ENCODE data around the gene PCDHGC3. TPM values are rescaled to one million over a fixed set of nuclear protein-coding genes. Genes with fewer than 3 reads are reported as not detected.

The PCDHGC3 gene
- total RNA-seq, 1 experiment from 2014 or later: 1.2 TPM

- TF ChIP-seq EZH2 (IDR thresholded peaks at IDR 0.05) (no peak), FOSL1 (IDR thresholded peaks at IDR 0.05; ENCODE audit: low read depth) (no peak)
Measured at GRCh38 chr5:141491323-141492167, 15.8 kb downstream of the PCDHGC3 start (continued).

DNA sequence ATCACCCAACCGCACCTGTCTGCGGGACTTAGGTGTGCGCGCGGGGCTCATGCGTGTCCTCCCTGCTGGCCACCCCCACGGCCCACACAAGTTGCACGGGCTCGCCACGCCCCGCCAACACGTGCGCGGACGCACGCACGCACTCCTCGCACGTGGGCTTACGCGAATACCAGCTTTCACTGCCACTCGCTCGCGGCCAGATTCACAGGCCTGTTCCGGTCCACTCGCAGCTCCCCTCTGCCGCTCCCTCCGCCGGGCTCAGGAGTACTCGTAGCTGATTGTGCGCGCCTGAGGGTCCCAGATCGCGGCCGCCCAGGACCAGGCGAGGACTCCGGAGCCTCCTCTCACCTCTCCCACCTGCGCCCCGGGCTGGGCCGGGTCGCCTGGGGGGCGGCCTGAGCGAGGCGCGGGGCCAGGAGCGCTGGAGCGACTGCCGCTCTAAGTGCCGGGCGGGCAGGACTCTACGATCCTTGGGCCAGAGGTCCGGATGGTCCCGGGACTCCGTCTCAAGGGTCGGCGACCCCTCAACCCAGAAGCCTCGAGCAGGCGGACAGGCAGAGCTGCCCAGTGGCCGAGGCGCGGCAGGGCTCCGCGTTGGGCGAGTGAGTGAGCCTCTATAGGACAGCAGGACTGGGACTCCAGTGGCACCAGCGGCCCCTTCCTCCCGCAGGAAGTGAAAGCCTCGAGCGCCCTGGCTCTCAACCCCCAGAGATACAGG is 16.6 kb downstream of the PCDHGC3 start:
- Histone ChIP-seq H3K9me2 (ENCODE audit: insufficient read depth) (no peaks in the 10 kb centered on the region), H3K4me3 (replicated peaks in 1 of 2; ENCODE audit: low read depth in 1 of 2, low read length in 2 of 2) (no peak overlapping the region), H4K20me1 (ENCODE audit: insufficient read depth) (no peaks in the 10 kb centered on the region), H3K27me3 (ENCODE audit: insufficient read depth, low read length) (no peaks in the 10 kb centered on the region), H3K4me1 (ENCODE audit: control insufficient read depth in 1 of 2, insufficient read depth in 2 of 2, low read length in 2 of 2) (no peaks in the 10 kb centered on the region), H3K36me3 (ENCODE audit: control insufficient read depth in 1 of 2, insufficient read depth in 2 of 2, low read length in 2 of 2) (no peaks in the 10 kb centered on the region), H3K79me2 (ENCODE audit: insufficient read depth, low read length) (no peaks in the 10 kb centered on the region), H3K9ac (ENCODE audit: low read length) (no peak overlapping the region), H3K27ac (ENCODE audit: low read depth, low read length) (no peak overlapping the region), H3K4me2 (ENCODE audit: low read length) (no peak overlapping the region), H2AFZ (ENCODE audit: low read depth, low read length, poor library complexity, severe bottlenecking) (no peak overlapping the region), H3K9me3 (ENCODE audit: control insufficient read depth in 1 of 2, insufficient read depth in 1 of 2, low read depth in 1 of 2, low read length in 2 of 2) (no peaks in the 10 kb centered on the region)
- no peak for DNase-seq (ENCODE audit: low read depth, low spot score)
- no peak for TF ChIP-seq EGR1 (IDR thresholded peaks at IDR 0.05; ENCODE audit: low read depth)
- TF ChIP-seq FOSL1 (IDR thresholded peaks at IDR 0.05; ENCODE audit: low read depth): no peak
- TF ChIP-seq POLR2A (IDR thresholded peaks at IDR 0.05; ENCODE audit: borderline replicate concordance, extremely low read depth, insufficient read depth, insufficient read length): no peak
- TF ChIP-seq, protein P1, sequence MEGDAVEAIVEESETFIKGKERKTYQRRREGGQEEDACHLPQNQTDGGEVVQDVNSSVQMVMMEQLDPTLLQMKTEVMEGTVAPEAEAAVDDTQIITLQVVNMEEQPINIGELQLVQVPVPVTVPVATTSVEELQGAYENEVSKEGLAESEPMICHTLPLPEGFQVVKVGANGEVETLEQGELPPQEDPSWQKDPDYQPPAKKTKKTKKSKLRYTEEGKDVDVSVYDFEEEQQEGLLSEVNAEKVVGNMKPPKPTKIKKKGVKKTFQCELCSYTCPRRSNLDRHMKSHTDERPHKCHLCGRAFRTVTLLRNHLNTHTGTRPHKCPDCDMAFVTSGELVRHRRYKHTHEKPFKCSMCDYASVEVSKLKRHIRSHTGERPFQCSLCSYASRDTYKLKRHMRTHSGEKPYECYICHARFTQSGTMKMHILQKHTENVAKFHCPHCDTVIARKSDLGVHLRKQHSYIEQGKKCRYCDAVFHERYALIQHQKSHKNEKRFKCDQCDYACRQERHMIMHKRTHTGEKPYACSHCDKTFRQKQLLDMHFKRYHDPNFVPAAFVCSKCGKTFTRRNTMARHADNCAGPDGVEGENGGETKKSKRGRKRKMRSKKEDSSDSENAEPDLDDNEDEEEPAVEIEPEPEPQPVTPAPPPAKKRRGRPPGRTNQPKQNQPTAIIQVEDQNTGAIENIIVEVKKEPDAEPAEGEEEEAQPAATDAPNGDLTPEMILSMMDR (IDR thresholded peaks at IDR 0.05 in 2 of 3, conservative IDR thresholded peaks at IDR 0.05 in 1 of 3; ENCODE audit: borderline replicate concordance in 1 of 3, insufficient read depth in 1 of 3, low read depth in 2 of 3, low read length in 2 of 3): no peak
- TF ChIP-seq, protein P2, sequence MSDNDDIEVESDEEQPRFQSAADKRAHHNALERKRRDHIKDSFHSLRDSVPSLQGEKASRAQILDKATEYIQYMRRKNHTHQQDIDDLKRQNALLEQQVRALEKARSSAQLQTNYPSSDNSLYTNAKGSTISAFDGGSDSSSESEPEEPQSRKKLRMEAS (IDR thresholded peaks at IDR 0.05): no peak
- no peak for TF ChIP-seq CEBPB (IDR thresholded peaks at IDR 0.05; ENCODE audit: low read depth)
- ATAC-seq: no peak
- ChIA-PET CTCF (no interaction called here), POLR2A (no interaction called here), RAD21 (ENCODE audit: low non-redundant PET in 1 of 2, low total read pairs in 2 of 2, uncharacterized antibody in 2 of 2, unreplicated experiment in 2 of 2) (no interaction called here)
- no TSS peak for BruUV-seq (replicated peaks)
- intact Hi-C loops (cut with micrococcal nuclease): no loop called here
